ENCODE measurements around the gene MOBP.

The MOBP gene

GRCh38 chr3:39502838-39503145, 35.3 kb downstream of the MOBP start:
- TF ChIP-seq CTCF (IDR thresholded peaks at IDR 0.05): no peak

DNA sequence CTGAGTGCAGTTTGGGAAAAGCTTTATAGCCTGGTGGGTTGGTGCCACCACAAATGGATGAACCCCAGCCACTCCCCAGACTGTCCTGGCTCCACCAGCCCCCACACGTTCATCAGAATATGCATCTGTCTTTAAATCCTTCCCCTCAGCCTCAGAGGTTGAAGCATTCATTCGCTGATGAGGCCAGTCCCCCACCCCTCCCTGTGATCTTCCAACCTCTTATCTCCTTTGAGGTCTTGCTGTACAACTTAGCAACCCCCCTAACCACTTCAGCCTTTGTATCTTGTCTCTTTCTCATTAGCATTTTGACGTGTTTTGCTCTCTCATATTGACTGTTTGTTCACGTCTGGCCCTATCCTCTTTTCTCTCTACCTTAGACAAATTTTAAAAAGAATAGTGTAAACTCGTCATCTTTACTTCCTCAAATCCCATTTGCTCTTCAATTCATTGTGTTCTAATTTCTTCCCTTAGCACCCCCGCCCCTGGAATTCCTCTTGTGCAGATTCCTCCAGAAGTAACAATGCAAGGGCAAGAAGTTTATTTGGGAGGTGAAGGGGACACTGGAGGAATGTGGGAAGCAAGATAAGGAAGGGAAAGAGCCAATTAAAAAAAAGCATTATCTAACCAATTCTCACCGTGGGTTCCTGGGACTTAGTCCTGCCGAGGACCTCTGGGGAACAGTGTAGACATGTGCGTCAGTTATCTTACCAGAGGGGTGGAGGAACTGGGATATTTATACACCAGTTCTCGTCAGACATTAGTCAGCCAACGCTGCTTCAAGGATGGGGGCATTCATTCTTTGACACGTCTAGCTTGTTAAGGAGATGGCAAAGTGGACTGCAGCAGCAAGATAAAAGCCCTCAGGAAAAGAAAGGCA, 38.6 kb downstream of the MOBP start:
- TF ChIP-seq CTCF (IDR thresholded peaks at IDR 0.05): no peak

DNA sequence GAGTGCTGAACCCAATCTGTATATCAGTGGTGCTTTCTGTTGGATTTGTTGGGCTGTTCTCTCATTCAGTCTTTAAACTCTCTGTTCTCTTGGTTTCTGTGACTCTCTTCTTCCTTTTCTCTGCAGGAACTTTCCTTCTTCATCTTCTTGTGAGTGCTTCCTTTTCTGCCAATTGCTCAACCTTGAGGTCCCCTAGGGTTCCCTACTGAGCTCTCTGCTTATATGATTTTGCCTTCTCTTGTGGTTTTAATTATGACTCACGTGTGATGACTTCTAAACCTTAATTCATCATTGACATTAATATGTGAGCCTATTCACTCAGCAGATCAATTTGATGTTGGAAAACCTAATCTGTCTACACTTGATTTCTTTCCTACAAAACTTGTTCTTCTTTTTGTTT, 39.4 kb downstream of the MOBP start:
- TF ChIP-seq CTCF (IDR thresholded peaks at IDR 0.05): no peak

DNA sequence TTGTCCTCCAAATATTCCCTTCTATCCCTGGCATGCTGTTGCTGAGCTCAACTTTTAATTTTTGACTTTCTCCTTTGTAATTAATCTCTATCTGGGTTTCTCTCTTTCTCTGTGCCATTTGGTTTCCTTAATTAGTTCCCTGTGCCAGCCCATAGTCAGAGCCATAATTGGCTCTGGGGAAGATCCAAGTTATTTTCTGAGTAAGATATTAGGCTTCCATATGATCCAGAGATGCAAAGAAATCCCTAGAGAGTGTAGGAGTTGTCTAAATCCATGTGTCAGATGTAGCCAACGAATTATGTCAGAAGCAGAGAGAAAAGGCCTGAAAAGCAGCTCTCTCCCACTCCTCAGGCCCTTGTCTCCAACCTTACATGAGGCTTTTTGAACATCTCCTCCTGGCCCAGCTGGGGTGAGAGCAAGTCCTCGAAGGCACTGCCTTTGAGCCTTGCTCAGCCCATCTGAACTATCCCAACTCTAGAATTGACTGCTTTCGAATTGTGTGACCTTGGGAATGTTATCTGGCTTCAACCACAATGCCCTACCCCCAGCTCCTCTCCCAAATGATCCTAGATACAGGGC, 46.4 kb downstream of the MOBP start:
- no peak for TF ChIP-seq CTCF (IDR thresholded peaks at IDR 0.05)

DNA sequence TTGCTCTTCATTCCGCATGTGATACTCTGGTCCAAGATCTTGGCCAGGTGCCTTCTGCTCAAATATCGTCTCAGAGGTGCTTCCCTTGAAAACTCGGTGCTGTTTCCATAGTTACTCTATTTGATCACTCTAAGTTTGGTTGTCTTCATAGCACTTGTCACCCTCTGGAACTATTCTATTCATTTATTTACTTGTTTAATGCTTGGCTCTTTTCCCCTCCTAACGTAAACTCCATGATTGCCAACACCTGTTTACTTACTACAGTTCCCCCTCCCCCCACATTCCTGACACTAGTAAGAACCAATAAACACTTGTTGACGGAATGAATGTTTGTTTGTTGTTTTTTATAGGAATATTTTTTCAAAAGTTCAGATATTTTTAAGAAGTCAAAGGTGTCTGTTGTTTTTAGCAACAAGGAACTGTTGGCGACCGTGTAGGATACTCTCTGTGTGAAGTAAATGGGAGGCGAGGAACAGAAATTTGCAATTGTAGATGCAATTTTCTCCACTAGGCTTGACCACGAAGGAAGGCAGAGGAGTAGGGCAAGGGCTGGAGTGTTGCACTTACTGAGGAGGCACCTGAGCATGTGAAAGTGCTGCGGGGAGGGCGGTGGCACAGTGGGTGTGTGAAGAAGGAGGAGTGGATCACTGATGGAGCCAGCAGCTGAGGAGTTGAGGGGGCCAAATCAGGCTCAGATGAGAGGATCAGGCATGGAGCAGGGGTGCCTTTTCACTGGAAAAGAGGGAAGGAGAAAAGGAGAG, 48.4 kb downstream of the MOBP start:
- no peak for TF ChIP-seq CTCF (IDR thresholded peaks at IDR 0.05)

GRCh38 chr3:39519103-39519502, 51.6 kb downstream of the MOBP start:
- TF ChIP-seq CTCF (IDR thresholded peaks at IDR 0.05): no peak

DNA sequence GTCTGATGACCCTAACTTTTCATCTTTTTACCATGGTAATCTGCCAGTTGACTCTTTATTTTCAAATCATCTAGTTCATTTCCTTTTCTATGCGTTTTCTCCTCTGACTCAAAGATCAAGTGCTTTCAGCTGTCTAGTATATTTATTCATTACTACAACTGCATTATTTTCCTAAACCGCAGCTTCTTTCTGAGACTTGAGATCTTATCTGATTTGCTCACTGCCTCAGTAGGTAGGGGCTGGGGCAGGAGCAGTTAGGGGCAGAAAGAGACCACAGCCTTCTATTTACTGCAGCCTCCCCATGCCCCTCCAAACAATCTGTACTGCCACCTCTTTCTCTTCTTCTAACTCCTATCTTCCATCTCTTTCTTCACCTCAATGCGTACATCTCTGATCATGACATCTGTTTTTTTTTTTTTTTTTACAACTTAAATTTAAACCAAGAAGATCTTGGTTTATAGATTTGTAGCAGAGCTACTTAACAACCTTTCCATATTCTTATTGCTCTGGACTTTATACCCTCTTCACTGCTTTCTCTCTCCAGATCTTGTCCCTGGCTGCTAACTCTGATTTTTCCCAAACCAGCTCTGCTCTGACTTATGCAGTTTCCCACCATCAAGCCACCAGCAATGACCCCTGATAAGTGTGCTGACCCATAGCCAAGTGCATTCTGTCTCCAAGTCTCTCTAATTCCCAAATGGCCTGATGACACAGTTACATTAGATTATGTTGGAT, 52.2 kb downstream of the MOBP start:
- TF ChIP-seq CTCF (IDR thresholded peaks at IDR 0.05): no peak

Measured in LNCAP (cell line).